ENCODE data around the gene EIF4H. TPM values are rescaled to one million over a fixed set of nuclear protein-coding genes. Genes with fewer than 3 reads are reported as not detected.

Gene EIF4H
- total and polyA plus RNA-seq, 2 experiments from 2014 or later: 228 to 305 TPM

GRCh38 chr7:74176555-74176954, 2.4 kb downstream of the EIF4H start:
- H3K27me3 ChIP-seq (replicated peaks; ENCODE audit: insufficient read depth): no peaks in the 10 kb centered on the region
- no peaks in the 10 kb centered on the region for H3K9me3 ChIP-seq (ENCODE audit: low read depth)
- no peak overlapping the region for H2AFZ ChIP-seq
- peaks cover 73% of the 10 kb centered on the region for H3K79me2 ChIP-seq (ENCODE audit: insufficient read depth)
- peaks cover 13% of the 10 kb centered on the region; the same call in 1 of the 2 replicates for H3K36me3 ChIP-seq (ENCODE audit: low read depth)
- TF ChIP-seq EZH2 (IDR thresholded peaks at IDR 0.05; ENCODE audit: insufficient read depth, poor library complexity, severe bottlenecking) (no peak), EZH2phosphoT487 (IDR thresholded peaks at IDR 0.05; ENCODE audit: insufficient read depth, low read depth) (no peak)
- peaks cover 52% of the 10 kb centered on the region for H3K4me1 ChIP-seq (ENCODE audit: insufficient read depth)
- peak overlapping the region; percentile 98 for H3K9ac ChIP-seq
- H4K20me1 ChIP-seq (ENCODE audit: insufficient read depth): peaks cover 7% of the 10 kb centered on the region; the same call in 1 of the 2 replicates
- H3K4me3 ChIP-seq: peak overlapping the region; percentile 90
- H3K4me2 ChIP-seq (ENCODE audit: unreplicated experiment): peak overlapping the region; percentile 98
- no peak for DNase-seq
- in situ Hi-C loops (cut with MboI): no loop called here
- peaks cover 63% of the 10 kb centered on the region for H3F3A ChIP-seq (ENCODE audit: insufficient read depth)
- H3K9me2 ChIP-seq (ENCODE audit: insufficient read depth): no peaks in the 10 kb centered on the region
- 23 to 27% methylated on average over 3 of the region's 3 CpGs for WGBS, 2 experiments (ENCODE audit: low coverage in 1 of 2, low lambda C conversion rate in 2 of 2, missing lambda C conversion rate in 2 of 2)
- peak overlapping the region; percentile 85 for H3K27ac ChIP-seq

DNA sequence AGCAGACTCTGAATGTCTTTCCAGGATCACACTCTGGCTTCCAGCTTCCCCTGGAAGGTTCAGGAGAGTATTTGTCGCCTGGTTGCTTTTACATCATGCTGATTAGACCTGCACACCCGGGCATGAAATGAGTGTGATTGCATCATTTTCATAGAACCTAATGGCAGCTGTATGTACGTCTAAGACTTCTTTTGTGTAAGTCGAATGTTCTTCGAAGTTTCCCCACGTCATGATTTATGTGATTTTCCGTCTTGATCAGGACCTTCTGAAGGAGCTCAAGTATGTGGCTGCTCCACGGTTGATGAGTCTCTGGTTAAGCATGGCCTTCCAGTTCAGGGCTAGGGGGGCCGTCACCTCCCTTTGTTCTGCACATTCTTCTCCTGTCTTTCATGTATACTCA, 4.5 kb downstream of the EIF4H start:
- no peak for TF ChIP-seq EZH2 (IDR thresholded peaks at IDR 0.05; ENCODE audit: insufficient read depth, poor library complexity, severe bottlenecking)
- TF ChIP-seq EZH2phosphoT487 (IDR thresholded peaks at IDR 0.05; ENCODE audit: insufficient read depth, low read depth): no peak
- H3K79me2 ChIP-seq (ENCODE audit: insufficient read depth): peaks cover 94% of the 10 kb centered on the region
- H3K27ac ChIP-seq: peak overlapping the region; percentile 85
- in situ Hi-C loops (cut with MboI): no loop called here
- H2AFZ ChIP-seq: no peak overlapping the region
- 14% methylated on average over 9 of the region's 9 CpGs for WGBS, 2 experiments (ENCODE audit: low coverage in 1 of 2, low lambda C conversion rate in 2 of 2, missing lambda C conversion rate in 2 of 2)
- peaks cover 81% of the 10 kb centered on the region for H3F3A ChIP-seq (ENCODE audit: insufficient read depth)
- peaks cover 71% of the 10 kb centered on the region for H3K4me1 ChIP-seq (ENCODE audit: insufficient read depth)
- no peaks in the 10 kb centered on the region for H3K9me2 ChIP-seq (ENCODE audit: insufficient read depth)
- H3K9ac ChIP-seq: peak overlapping the region; percentile 98
- H3K4me2 ChIP-seq (ENCODE audit: unreplicated experiment): peak overlapping the region; percentile 98
- DNase-seq: peak; percentile 78
- H3K4me3 ChIP-seq: peak overlapping the region; percentile 90
- no peaks in the 10 kb centered on the region for H3K27me3 ChIP-seq (replicated peaks; ENCODE audit: insufficient read depth)
- peaks cover 13% of the 10 kb centered on the region; the same call in 1 of the 2 replicates for H3K36me3 ChIP-seq (ENCODE audit: low read depth)
- no peaks in the 10 kb centered on the region for H3K9me3 ChIP-seq (ENCODE audit: low read depth)
- H4K20me1 ChIP-seq (ENCODE audit: insufficient read depth): peaks cover 26% of the 10 kb centered on the region

DNA sequence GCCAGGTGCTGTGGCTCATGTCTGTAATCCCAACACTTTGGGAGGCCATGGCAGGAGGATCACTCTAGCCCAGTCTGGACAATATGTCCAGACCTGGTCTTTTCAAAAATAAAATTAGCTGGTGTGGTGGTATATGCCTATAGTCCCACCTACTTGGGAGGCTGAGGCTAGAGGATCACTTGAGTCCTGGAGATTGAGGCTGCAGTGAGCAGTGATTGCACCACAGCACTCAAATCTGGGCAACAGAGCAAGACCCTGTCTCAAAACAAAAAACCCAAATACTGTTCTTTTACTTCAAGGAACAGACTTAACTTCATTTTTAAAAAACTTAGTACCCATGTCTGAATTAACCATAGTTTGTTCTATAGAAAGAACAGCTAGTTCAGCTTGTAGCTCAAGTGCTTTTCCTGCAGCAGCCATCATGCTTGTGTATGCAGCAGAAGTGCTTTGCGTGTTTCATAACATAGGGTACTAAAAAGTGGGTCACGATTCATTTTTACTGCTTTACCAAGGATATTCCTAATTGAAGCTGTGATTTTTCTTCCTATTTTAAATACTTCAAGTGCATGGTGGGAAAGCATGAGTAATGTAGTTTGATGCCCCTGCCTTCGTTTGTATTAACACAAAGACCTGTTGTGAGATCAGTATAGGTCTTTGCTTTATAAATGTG, 5.9 kb downstream of the EIF4H start:
- Histone ChIP-seq H3K27ac (peak overlapping the region; percentile 85), H3F3A (ENCODE audit: insufficient read depth) (peaks cover 83% of the 10 kb centered on the region), H3K79me2 (ENCODE audit: insufficient read depth) (peaks cover 100% of the 10 kb centered on the region), H2AFZ (no peak overlapping the region), H3K27me3 (replicated peaks; ENCODE audit: insufficient read depth) (no peaks in the 10 kb centered on the region), H3K4me2 (ENCODE audit: unreplicated experiment) (no peak overlapping the region), H4K20me1 (ENCODE audit: insufficient read depth) (peaks cover 40% of the 10 kb centered on the region), H3K4me1 (ENCODE audit: insufficient read depth) (peaks cover 76% of the 10 kb centered on the region), H3K9me2 (ENCODE audit: insufficient read depth) (no peaks in the 10 kb centered on the region), H3K9me3 (ENCODE audit: low read depth) (no peaks in the 10 kb centered on the region), H3K36me3 (ENCODE audit: low read depth) (peaks cover 13% of the 10 kb centered on the region; the same call in 1 of the 2 replicates), H3K4me3 (no peak overlapping the region), H3K9ac (no peak overlapping the region)
- 41 to 50% methylated on average over 3 of the region's 3 CpGs for WGBS, 2 experiments (ENCODE audit: low coverage in 1 of 2, low lambda C conversion rate in 2 of 2, missing lambda C conversion rate in 2 of 2)
- DNase-seq: no peak
- TF ChIP-seq EZH2phosphoT487 (IDR thresholded peaks at IDR 0.05; ENCODE audit: insufficient read depth, low read depth) (no peak), EZH2 (IDR thresholded peaks at IDR 0.05; ENCODE audit: insufficient read depth, poor library complexity, severe bottlenecking) (no peak)
- in situ Hi-C loops (cut with MboI): loop anchor here (10.0 kb wide), 1 partner anchor 105 kb away; no protein-coding TSS in a partner anchor

GRCh38 chr7:74180866-74181265, 6.7 kb downstream of the EIF4H start:
- Histone ChIP-seq H3K9me3 (ENCODE audit: low read depth) (no peaks in the 10 kb centered on the region), H3F3A (ENCODE audit: insufficient read depth) (peaks cover 83% of the 10 kb centered on the region), H3K9me2 (ENCODE audit: insufficient read depth) (no peaks in the 10 kb centered on the region), H4K20me1 (ENCODE audit: insufficient read depth) (peaks cover 48% of the 10 kb centered on the region), H3K36me3 (ENCODE audit: low read depth) (peaks cover 13% of the 10 kb centered on the region; the same call in 1 of the 2 replicates), H3K4me2 (ENCODE audit: unreplicated experiment) (no peak overlapping the region), H3K27ac (peak overlapping the region; percentile 85; the same call in 1 of the 2 replicates), H3K9ac (no peak overlapping the region), H3K4me1 (ENCODE audit: insufficient read depth) (peaks cover 77% of the 10 kb centered on the region), H3K79me2 (ENCODE audit: insufficient read depth) (peaks cover 100% of the 10 kb centered on the region), H3K27me3 (replicated peaks; ENCODE audit: insufficient read depth) (no peaks in the 10 kb centered on the region), H3K4me3 (no peak overlapping the region), H2AFZ (no peak overlapping the region)
- TF ChIP-seq EZH2phosphoT487 (IDR thresholded peaks at IDR 0.05; ENCODE audit: insufficient read depth, low read depth) (no peak), EZH2 (IDR thresholded peaks at IDR 0.05; ENCODE audit: insufficient read depth, poor library complexity, severe bottlenecking) (no peak)
- no peak for DNase-seq
- in situ Hi-C loops (cut with MboI): loop anchor here (10.0 kb wide), 1 partner anchor 106 kb away; no protein-coding TSS in a partner anchor
- WGBS, 2 experiments (ENCODE audit: low coverage in 1 of 2, low lambda C conversion rate in 2 of 2, missing lambda C conversion rate in 2 of 2): 100% methylated on average over 1 of the region's 1 CpG
